Lung (tissue), 12 donors: ENCODE measurements around the gene LPCAT1. TPM values are rescaled to one million over a fixed set of nuclear protein-coding genes. Genes with fewer than 3 reads are reported as not detected.

ENCODE experiments used
- ATAC-seq: fragments of 200-7000 bp; cut with Tn5 transposase; one replicate; pipeline ENCODE4 v1.9.1; 2020; ENCODE audit warnings: moderate number of reproducible peaks; ENCODE audit not compliant: insufficient read depth, low FRiP score
- DNase-seq, 3 donors: peaks; one replicate each; pipeline ENCODE4 v3.0.0-alpha.2; 2013 to 2017
- H3K27ac ChIP-seq, 2 donors: one replicate each; pipeline ENCODE4 v1.5.1; 2013; ENCODE audit warnings: mild to moderate bottlenecking in 2 of 2, moderate library complexity in 2 of 2, control low read depth in 1 of 2, inconsistent platforms in 1 of 2, low read depth in 1 of 2, low read length in 1 of 2
- H3K27me3 ChIP-seq, 3 donors: one replicate each; pipeline ENCODE4 v1.5.1; 2013; ENCODE audit warnings: low read length in 2 of 3; ENCODE audit not compliant: control insufficient read depth in 3 of 3, insufficient read depth in 3 of 3
- H3K36me3 ChIP-seq, 4 donors: one replicate each; pipeline ENCODE4 v1.5.1; 2013; ENCODE audit warnings: low read length in 4 of 4, mild to moderate bottlenecking in 1 of 4, moderate library complexity in 1 of 4; ENCODE audit not compliant: control insufficient read depth in 4 of 4, insufficient read depth in 4 of 4
- H3K4me1 ChIP-seq, 5 donors: one replicate each; pipeline ENCODE4 v1.5.1; 2013; ENCODE audit warnings: low read length in 5 of 5, mild to moderate bottlenecking in 2 of 5, moderate library complexity in 1 of 5; ENCODE audit not compliant: control insufficient read depth in 5 of 5, insufficient read depth in 5 of 5
- H3K4me3 ChIP-seq: one replicate; pipeline ENCODE4 v1.5.1; 2013; ENCODE audit warnings: mild to moderate bottlenecking, control low read depth, moderate library complexity
- H3K9ac ChIP-seq, 2 donors: one replicate each; pipeline ENCODE4 v1.5.1; 2013; ENCODE audit warnings: low read length in 2 of 2, control low read depth in 1 of 2; ENCODE audit not compliant: insufficient read depth in 1 of 2
- H3K9me3 ChIP-seq, 4 donors: one replicate each; pipeline ENCODE4 v1.5.1; 2013; ENCODE audit warnings: low read length in 3 of 4, mild to moderate bottlenecking in 1 of 4, moderate library complexity in 1 of 4; ENCODE audit not compliant: control insufficient read depth in 4 of 4, insufficient read depth in 3 of 4
- CTCF ChIP-seq: IDR thresholded peaks from 2 replicates; pipeline ENCODE4 v1.5.1; 2012; ENCODE audit warnings: mild to moderate bottlenecking; ENCODE audit errors: control extremely low read depth, extremely low read depth
- WGBS, 2 donors: extraction: QIAGEN DNeasy Blood & Tissue Kit; methylation state at CpG; one replicate each; pipeline ENCODE4 v1.1.7; 2013; 5-methylcytosine and 5-hydroxymethylcytosine counted together
- polyA plus RNA-seq, 2 donors: library from polyadenylated mRNA; stranded (reverse); fragments of 200-250 nt; gene quantifications; one replicate each; pipeline ENCODE4 v1.2.1, GENCODE V29; 2013
- total RNA-seq, 2 donors: library from RNA; depleted of rRNA in 1 of 2; stranded (reverse); fragments of >200 nt in 1 of 2; gene quantifications; one replicate each; pipeline ENCODE4 v1.2.1, GENCODE V29; 2014 to 2021
- donor health status: control.
- donor health status: control.
- donor health status: Bipolar disorder and iron deficiency.
- donor health status: healthy.
- donor health status: DM: yes; HTN: yes; CAD: no.

The LPCAT1 gene
- total and polyA plus RNA-seq, 4 donors = 198 to 669 (median 443) TPM

GRCh38 chr5:1415626-1416360, 108.0 kb downstream of the LPCAT1 start:
- no peak for ATAC-seq
- Histone ChIP-seq H3K4me1 (no peaks in the 10 kb centered on the region), H3K9me3 (peaks cover 0 to 4% (median 0%) of the 10 kb centered on the region in 4 donors), H3K27ac (no peak overlapping the region), H3K27me3 (peaks cover 0 to 3% (median 0%) of the 10 kb centered on the region in 3 donors), H3K36me3 (no peaks in the 10 kb centered on the region), H3K9ac (no peak overlapping the region), H3K4me3 (no peak overlapping the region)
- WGBS, 2 donors = 83 to 87% methylated on average over 22 of the region's 22 CpGs
- TF ChIP-seq CTCF = no peak
- DNase-seq = no peak

GRCh38 chr5:1415059-1415425, 108.7 kb downstream of the LPCAT1 start:
- 79 to 80% methylated on average over 13 of the region's 13 CpGs for WGBS, 2 donors
- peaks cover 0 to 4% (median 0%) of the 10 kb centered on the region in 4 donors for H3K9me3 ChIP-seq
- TF ChIP-seq CTCF = no peak

DNA sequence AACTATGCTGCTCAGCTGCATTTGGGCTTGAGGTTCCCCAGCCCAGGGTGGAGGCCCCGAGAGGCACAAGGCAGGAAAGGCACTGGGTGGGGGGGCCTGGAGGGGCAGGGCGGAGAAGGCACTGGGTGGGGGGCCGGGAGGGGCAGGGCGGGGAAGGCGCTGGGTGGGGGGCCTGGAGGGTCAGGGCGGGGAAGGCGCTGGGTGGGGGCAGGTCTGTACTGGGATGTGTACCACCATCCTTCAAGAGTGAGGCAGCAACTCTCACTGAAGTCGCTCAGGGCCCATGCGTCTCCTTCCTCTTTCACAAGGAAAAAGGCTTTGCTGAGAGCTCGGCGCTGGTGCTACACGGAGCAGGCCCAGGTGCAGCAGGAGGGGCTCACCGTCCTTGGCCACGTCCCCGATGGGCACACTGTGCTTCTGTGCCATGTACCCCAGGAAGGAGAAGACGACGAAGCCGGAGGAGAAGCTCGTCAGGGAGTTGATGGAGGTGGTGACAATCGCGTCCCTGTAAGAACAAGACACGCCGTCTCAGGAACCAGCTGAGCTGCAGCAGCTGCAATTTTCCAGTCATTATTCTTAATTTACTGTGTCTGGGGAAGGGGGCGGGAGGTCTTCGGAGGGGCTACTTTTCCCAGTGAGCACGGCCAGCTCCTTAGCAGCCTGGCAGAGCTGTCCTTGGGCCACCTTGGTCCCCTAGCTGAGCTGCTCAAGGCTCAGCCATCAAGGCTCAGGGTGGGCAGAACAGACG, 109.3 kb downstream of the LPCAT1 start:
- DNase-seq (no peak), ATAC-seq (no peak)
- Histone ChIP-seq H3K4me3 (no peak overlapping the region), H3K27ac (no peak overlapping the region), H3K9me3 (peaks cover 0 to 4% (median 0%) of the 10 kb centered on the region in 4 donors), H3K4me1 (no peaks in the 10 kb centered on the region), H3K36me3 (no peaks in the 10 kb centered on the region), H3K27me3 (peaks cover 0 to 6% (median 0%) of the 10 kb centered on the region in 3 donors), H3K9ac (no peak overlapping the region)
- no peak for TF ChIP-seq CTCF
- 63 to 70% methylated on average over 27 of the region's 27 CpGs for WGBS, 2 donors

More at GRCh38 chr5:1415059-1415425, 108.7 kb downstream of the LPCAT1 start:
- ATAC-seq (no peak), DNase-seq (no peak)
- H3K27ac ChIP-seq = no peak overlapping the region
- no peaks in the 10 kb centered on the region for H3K36me3 ChIP-seq
- H3K9ac ChIP-seq = no peak overlapping the region
- H3K4me3 ChIP-seq = no peak overlapping the region
- peaks cover 0 to 6% (median 0%) of the 10 kb centered on the region in 3 donors for H3K27me3 ChIP-seq
- no peaks in the 10 kb centered on the region for H3K4me1 ChIP-seq
